Loucy (cell line): Measurements from ENCODE around the gene ABHD12.

ENCODE experiments used
- H2AFZ ChIP-seq: fragments of 200-600 bp; sonication (generic); 2 replicates; pipeline ENCODE4 v1.6.0; 2016; ENCODE audit warnings: antibody characterized with exemption, mild to moderate bottlenecking, low read length, moderate library complexity
- H3F3A ChIP-seq: fragments of 200-600 bp; 2 replicates; pipeline ENCODE4 v1.6.0; 2016; ENCODE audit warnings: antibody characterized with exemption, low read depth, mild to moderate bottlenecking
- H3K27me3 ChIP-seq: fragments of 200-600 bp; sonication (generic); 2 replicates; pipeline ENCODE4 v1.6.1; 2014; ENCODE audit warnings: low read length, mild to moderate bottlenecking; ENCODE audit not compliant: insufficient read depth, poor library complexity, severe bottlenecking
- H3K36me3 ChIP-seq: fragments of 200-600 bp; sonication (generic); 2 replicates; pipeline ENCODE4 v1.6.1; 2016; ENCODE audit warnings: low read length; ENCODE audit not compliant: insufficient read depth
- H3K4me1 ChIP-seq: fragments of 200-600 bp; sonication (generic); 2 replicates; pipeline ENCODE4 v1.5.1; 2014; ENCODE audit warnings: low read length, mild to moderate bottlenecking; ENCODE audit not compliant: insufficient read depth, poor library complexity, severe bottlenecking
- H3K4me2 ChIP-seq: fragments of 200-600 bp; sonication (generic); 2 replicates; pipeline ENCODE4 v1.6.0; 2014; ENCODE audit warnings: antibody characterized with exemption, low read length, low read depth, mild to moderate bottlenecking; ENCODE audit not compliant: poor library complexity, severe bottlenecking
- H3K4me3 ChIP-seq: fragments of 200-600 bp; sonication (generic); 2 replicates; pipeline ENCODE4 v1.5.1; 2014; ENCODE audit warnings: low read length, mild to moderate bottlenecking, mixed read lengths; ENCODE audit not compliant: poor library complexity, severe bottlenecking
- H3K79me2 ChIP-seq: fragments of 200-600 bp; sonication (generic); 2 replicates; pipeline ENCODE4 v1.6.1; 2014; ENCODE audit warnings: low read length; ENCODE audit not compliant: insufficient read depth
- H3K9ac ChIP-seq: fragments of 200-600 bp; sonication (generic); 2 replicates; pipeline ENCODE4 v1.6.0; 2014; ENCODE audit warnings: mild to moderate bottlenecking, low read depth, low read length, moderate library complexity; ENCODE audit not compliant: poor library complexity, severe bottlenecking
- H3K9me2 ChIP-seq: fragments of 200-600 bp; sonication (generic); replicated peaks from 2 replicates; pipeline ENCODE4 v1.6.1; 2016; ENCODE audit warnings: low read depth, low read length, mixed read lengths
- H3K9me3 ChIP-seq: fragments of 200-600 bp; sonication (generic); 2 replicates; pipeline ENCODE4 v1.6.1; 2014; ENCODE audit warnings: mild to moderate bottlenecking, antibody characterized with exemption, low read length, low read depth; ENCODE audit not compliant: insufficient read depth
- H4K20me1 ChIP-seq: fragments of 200-600 bp; sonication (generic); 2 replicates; pipeline ENCODE4 v1.6.0; 2014; ENCODE audit warnings: antibody characterized with exemption, low read length, mild to moderate bottlenecking; ENCODE audit not compliant: insufficient read depth, poor library complexity, severe bottlenecking
- CTCF ChIP-seq: fragments of 200-600 bp; sonication (generic); conservative IDR thresholded peaks from 2 replicates; pipeline ENCODE4 v1.5.1; 2014; ENCODE audit warnings: mild to moderate bottlenecking, antibody characterized with exemption, low read length
- EZH2phosphoT487 ChIP-seq: fragments of 200-600 bp; IDR thresholded peaks from 2 replicates; pipeline ENCODE4 v1.6.1; 2018; ENCODE audit warnings: antibody characterized with exemption, mild to moderate bottlenecking, moderate library complexity, borderline replicate concordance

The ABHD12 gene

GRCh38 chr20:25284131-25284601 is 106.5 kb downstream of the ABHD12 start:
- no peak overlapping the region for H3K9ac ChIP-seq
- no peak overlapping the region for H3K4me3 ChIP-seq
- no peaks in the 10 kb centered on the region for H3K4me1 ChIP-seq
- no peaks in the 10 kb centered on the region for H3F3A ChIP-seq
- H3K36me3 ChIP-seq, result peaks cover 74% of the 10 kb centered on the region; the same call in 1 of the 2 replicates
- H4K20me1 ChIP-seq, result no peaks in the 10 kb centered on the region
- no peaks in the 10 kb centered on the region for H3K9me3 ChIP-seq
- H3K9me2 ChIP-seq, result no peaks in the 10 kb centered on the region
- H3K27me3 ChIP-seq, result no peaks in the 10 kb centered on the region
- H2AFZ ChIP-seq, result no peak overlapping the region
- TF ChIP-seq EZH2phosphoT487, result no peak
- no peaks in the 10 kb centered on the region for H3K79me2 ChIP-seq
- no peak overlapping the region for H3K4me2 ChIP-seq

GRCh38 chr20:25283221-25283951 is 107.2 kb downstream of the ABHD12 start:
- H3K36me3 ChIP-seq, result peaks cover 71% of the 10 kb centered on the region; the same call in 1 of the 2 replicates
- H3K9ac ChIP-seq, result no peak overlapping the region
- TF ChIP-seq CTCF, result no peak
- no peak for TF ChIP-seq EZH2phosphoT487

GRCh38 chr20:25282796-25283195 is 107.8 kb downstream of the ABHD12 start:
- no peaks in the 10 kb centered on the region for H3K27me3 ChIP-seq
- H2AFZ ChIP-seq, result no peak overlapping the region
- TF ChIP-seq CTCF (no peak), EZH2phosphoT487 (no peak)
- H4K20me1 ChIP-seq, result no peaks in the 10 kb centered on the region
- H3K79me2 ChIP-seq, result no peaks in the 10 kb centered on the region
- H3K4me3 ChIP-seq, result no peak overlapping the region
- no peaks in the 10 kb centered on the region for H3K4me1 ChIP-seq
- peaks cover 71% of the 10 kb centered on the region; the same call in 1 of the 2 replicates for H3K36me3 ChIP-seq
- no peak overlapping the region for H3K4me2 ChIP-seq
- no peaks in the 10 kb centered on the region for H3F3A ChIP-seq
- no peak overlapping the region for H3K9ac ChIP-seq
- no peaks in the 10 kb centered on the region for H3K9me2 ChIP-seq
- H3K9me3 ChIP-seq, result no peaks in the 10 kb centered on the region

More at GRCh38 chr20:25283221-25283951, 107.2 kb downstream of the ABHD12 start:
- Histone ChIP-seq H3K4me1 (no peaks in the 10 kb centered on the region), H3F3A (no peaks in the 10 kb centered on the region), H4K20me1 (no peaks in the 10 kb centered on the region), H3K9me2 (no peaks in the 10 kb centered on the region), H3K79me2 (no peaks in the 10 kb centered on the region), H3K27me3 (no peaks in the 10 kb centered on the region), H3K9me3 (no peaks in the 10 kb centered on the region), H2AFZ (no peak overlapping the region), H3K4me3 (no peak overlapping the region), H3K4me2 (no peak overlapping the region)
